OCI-LY7 (cell line): ENCODE measurements around the gene DEXI.

Experiments used
- EZH2phosphoT487 ChIP-seq: fragments of 200-600 bp; sonication (generic); IDR thresholded peaks from 2 replicates; pipeline ENCODE4 v1.6.1; 2018; ENCODE audit warnings: low read depth, borderline replicate concordance, mild to moderate bottlenecking, mixed run types, antibody characterized with exemption, low read length, moderate library complexity, mixed read lengths
- TF ChIP-seq, protein P1 (sequence below): fragments of 200-600 bp; sonication (generic); conservative IDR thresholded peaks from 2 replicates; pipeline ENCODE4 v1.5.1; 2014; ENCODE audit warnings: mild to moderate bottlenecking, antibody characterized with exemption, low read length, moderate library complexity, mixed read lengths

DNA sequence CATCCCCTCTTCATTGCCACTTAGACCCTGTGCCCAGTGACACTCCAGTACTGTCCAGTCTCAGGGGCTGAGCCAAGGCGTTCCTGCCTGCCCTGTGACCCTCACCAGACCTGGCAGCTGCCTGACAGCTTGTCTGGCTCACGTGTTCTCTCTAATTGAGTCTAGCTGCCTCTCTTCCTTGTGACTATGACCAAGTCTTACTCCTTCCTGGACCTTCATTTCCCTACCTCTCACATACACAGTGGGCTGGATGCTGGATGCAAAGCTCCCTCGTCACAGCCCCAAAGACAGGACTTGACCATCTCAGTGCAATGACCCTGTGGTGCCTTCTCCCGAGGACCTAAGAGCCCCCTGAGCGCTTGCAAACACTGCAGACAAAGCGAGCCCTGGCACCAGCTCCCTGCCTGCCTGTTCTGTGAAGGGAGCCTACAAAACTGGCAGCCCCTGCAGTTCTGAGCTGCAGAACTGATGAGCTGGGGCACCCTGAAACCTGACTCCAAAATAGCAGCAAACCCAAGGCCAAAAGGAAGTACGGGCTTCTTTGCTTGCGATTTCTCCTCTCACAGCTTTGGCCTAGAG is 1.7 kb downstream of the DEXI start:
- TF ChIP-seq, protein P1, sequence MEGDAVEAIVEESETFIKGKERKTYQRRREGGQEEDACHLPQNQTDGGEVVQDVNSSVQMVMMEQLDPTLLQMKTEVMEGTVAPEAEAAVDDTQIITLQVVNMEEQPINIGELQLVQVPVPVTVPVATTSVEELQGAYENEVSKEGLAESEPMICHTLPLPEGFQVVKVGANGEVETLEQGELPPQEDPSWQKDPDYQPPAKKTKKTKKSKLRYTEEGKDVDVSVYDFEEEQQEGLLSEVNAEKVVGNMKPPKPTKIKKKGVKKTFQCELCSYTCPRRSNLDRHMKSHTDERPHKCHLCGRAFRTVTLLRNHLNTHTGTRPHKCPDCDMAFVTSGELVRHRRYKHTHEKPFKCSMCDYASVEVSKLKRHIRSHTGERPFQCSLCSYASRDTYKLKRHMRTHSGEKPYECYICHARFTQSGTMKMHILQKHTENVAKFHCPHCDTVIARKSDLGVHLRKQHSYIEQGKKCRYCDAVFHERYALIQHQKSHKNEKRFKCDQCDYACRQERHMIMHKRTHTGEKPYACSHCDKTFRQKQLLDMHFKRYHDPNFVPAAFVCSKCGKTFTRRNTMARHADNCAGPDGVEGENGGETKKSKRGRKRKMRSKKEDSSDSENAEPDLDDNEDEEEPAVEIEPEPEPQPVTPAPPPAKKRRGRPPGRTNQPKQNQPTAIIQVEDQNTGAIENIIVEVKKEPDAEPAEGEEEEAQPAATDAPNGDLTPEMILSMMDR: no peak
- TF ChIP-seq EZH2phosphoT487: no peak
